AG09319 (cell line): ENCODE results near the gene ZBTB48.

ENCODE experiments used
- DNase-seq: peaks from one replicate; pipeline ENCODE4 v3.0.0-alpha.2; 2010; ENCODE audit warnings: low read depth; ENCODE audit errors: extremely low read depth
- TF ChIP-seq, protein P1 (sequence below): IDR thresholded peaks from 2 replicates; pipeline ENCODE4 v1.5.1; 2011; ENCODE audit warnings: low read depth, mild to moderate bottlenecking, inconsistent platforms, low read length, moderate library complexity

Gene ZBTB48

DNA sequence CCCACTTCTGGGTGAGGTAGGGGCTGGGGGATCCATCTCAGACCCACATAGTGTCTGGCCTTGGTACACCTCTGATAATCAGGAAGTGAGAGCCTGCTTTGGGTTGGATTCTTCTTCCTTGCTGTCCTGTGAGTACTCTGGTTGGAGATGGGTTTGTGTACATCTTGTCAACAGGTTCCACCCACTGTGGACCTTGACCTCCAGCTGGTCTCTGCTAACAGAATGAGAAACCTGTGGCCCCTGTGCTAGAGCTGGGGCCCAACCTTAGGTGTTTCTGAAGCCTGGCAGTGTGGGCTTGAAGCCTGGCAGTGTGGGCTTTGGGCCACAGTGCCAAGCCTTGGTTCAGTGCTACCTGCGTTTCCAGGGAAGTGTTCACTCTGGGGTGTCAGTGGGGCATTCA lies 2.6 kb downstream of the ZBTB48 start:
- TF ChIP-seq, protein P1, sequence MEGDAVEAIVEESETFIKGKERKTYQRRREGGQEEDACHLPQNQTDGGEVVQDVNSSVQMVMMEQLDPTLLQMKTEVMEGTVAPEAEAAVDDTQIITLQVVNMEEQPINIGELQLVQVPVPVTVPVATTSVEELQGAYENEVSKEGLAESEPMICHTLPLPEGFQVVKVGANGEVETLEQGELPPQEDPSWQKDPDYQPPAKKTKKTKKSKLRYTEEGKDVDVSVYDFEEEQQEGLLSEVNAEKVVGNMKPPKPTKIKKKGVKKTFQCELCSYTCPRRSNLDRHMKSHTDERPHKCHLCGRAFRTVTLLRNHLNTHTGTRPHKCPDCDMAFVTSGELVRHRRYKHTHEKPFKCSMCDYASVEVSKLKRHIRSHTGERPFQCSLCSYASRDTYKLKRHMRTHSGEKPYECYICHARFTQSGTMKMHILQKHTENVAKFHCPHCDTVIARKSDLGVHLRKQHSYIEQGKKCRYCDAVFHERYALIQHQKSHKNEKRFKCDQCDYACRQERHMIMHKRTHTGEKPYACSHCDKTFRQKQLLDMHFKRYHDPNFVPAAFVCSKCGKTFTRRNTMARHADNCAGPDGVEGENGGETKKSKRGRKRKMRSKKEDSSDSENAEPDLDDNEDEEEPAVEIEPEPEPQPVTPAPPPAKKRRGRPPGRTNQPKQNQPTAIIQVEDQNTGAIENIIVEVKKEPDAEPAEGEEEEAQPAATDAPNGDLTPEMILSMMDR: no peak
- no peak for DNase-seq

DNA sequence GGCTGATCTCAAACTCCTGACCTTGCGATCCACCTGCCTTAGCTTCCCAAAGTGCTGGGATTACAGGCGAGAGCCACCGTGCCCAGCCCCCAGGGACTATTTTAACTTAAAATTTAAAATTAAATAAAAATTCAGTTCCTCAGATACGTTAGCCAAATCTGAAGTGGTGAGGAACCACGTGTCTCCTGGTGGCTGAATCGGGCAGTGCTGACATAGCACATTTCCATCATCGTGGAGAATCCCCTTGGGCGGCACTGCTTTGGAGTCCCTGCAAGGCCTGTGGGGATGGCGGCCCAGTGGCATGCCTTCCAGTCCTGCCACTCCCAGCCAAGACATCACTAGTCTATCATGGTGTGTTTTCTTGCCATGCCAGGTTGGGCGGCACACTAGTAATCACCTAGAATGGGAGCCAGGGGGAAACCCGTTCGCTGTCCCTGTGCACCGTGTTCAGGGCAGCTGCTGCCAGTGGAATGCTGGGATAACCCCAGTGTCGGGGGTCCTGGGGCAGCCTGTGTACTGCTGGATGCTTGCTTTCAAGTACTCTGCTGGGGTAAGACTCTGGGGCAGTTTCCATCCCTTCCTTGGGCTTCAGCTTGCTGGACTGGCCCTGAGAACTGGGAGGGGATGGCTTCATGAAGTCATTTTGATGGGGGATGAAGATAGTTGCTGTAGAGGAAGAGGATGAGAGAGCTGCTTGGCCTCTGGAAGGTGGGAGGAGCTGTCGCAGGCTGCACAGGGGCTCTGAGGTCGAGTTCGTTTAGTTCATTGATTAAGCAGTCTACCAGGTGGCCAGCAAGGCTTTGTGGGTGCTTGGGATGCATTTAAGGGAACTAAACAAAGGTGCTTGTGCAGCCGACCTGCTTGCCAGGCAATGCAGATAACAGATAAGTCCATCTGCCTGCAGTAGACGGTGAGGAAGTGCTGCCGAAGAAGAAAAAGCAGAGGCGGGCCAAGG lies 4.6 kb downstream of the ZBTB48 start:
- DNase-seq: no peak

DNA sequence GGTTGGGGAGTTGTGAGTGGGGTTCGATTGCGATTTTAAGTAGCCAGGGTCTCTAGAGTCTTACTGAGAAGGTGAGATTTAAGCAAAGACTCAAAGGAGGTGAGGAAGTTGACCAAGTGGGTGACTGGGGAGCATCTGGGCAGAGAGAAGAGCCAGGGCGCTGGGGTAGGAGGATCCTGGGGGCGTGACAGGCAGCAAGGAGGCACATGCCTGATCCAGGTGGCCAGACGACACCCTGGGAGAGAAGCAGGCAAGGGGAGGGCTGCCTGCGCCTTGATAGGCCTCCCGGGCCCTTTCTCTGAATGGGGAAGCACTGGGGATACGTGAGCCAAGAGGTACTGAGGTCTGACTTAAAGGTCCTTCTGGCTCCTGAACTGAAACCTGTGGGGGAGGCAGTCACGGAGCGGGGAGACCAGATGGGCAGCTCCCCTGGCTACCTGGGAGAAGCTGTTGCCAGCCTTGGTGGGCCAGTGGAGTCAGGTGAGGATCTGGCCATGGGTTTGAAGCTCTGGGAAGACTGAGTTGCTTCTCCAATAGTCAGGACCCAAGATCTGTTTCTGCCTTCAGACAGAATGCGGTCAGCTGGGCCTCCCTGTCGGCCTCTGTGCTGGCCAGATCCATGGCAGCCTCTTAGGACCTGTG lies 5.4 kb downstream of the ZBTB48 start:
- TF ChIP-seq, protein P1: no peak
- no peak for DNase-seq

More for the DNA sequence above, 4.6 kb downstream of the ZBTB48 start:
- TF ChIP-seq, protein P1: no peak

DNA sequence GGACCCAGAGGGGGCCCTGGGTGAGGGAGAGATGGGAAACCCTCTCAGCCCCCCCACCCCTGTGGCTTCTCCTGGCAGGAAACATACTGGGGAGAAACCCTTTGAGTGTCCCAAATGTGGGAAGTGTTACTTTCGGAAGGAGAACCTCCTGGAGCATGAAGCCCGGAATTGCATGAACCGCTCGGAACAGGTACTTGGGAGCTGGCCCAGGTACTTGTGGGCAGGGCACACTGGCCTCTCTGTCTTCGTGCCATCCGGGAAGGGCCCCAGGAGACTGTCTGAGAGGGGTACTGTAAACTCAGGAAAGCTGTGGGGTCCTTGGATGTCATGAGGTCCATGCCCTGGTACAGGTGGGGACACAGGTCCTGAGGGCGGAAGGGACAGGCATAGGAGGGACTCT lies 6.0 kb downstream of the ZBTB48 start:
- TF ChIP-seq, protein P1: no peak
- DNase-seq: no peak

DNA sequence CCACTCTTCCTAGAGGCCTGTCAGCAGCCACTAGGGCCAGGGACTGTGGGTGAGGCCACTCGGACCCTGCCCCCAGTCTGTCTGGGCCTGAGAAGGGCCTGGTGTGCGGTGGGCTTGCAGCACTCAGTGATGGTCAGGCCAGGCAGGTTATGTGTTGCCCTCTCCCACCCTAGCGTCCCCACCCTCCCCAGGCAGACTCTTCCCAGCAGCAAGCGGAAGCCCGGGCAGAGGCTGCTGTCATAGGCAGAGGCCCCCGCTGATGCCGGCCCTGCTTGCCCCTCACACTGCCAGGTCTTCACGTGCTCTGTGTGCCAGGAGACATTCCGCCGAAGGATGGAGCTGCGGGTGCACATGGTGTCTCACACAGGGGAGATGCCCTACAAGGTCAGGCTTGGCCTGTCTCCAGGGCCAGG lies 6.6 kb downstream of the ZBTB48 start:
- TF ChIP-seq, protein P1: no peak
- no peak for DNase-seq

DNA sequence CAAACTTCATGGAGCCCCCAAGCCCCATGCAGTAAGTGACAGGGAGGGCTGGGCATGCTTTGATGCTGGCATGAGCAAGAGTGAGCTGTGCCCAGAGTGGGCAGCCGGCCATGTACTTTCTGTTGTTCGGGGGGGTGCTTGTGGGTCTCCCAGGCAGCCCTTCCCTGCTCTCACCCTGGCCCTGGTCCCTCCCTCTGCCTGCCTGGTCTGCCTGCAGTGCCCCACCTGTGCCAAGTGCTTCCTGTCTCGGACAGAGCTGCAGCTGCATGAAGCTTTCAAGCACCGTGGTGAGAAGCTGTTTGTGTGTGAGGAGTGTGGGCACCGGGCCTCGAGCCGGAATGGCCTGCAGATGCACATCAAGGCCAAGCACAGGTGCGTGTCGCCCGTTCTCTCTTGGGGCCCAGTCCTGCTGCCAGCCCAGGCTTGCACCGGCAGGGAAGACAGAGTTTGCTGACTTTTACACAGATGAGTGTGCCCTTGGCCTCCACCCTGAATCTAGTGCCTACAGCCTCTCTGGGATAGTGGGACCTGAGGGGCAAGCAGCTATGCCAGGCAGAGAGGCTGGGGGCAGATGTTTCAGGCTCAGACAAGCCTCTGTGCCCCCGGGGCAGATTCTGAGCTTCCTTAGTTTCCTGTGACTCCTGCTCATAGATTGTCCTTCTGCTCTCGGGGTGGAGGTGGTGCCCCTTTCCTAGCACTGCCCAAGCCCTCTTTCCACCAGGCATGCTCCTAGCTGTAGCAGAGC lies 7.6 kb downstream of the ZBTB48 start:
- TF ChIP-seq, protein P1: no peak
- DNase-seq: no peak
